ENCODE measurements around the gene LY6G5B. TPM values are rescaled to one million over a fixed set of nuclear protein-coding genes. Genes with fewer than 3 reads are reported as not detected.

LY6G5B gene
- total and polyA plus RNA-seq, 2 donors (not counting 3 experiments of a cell fraction or from before 2014, with no cell fraction given), result 15.4 to 25.0 TPM

DNA sequence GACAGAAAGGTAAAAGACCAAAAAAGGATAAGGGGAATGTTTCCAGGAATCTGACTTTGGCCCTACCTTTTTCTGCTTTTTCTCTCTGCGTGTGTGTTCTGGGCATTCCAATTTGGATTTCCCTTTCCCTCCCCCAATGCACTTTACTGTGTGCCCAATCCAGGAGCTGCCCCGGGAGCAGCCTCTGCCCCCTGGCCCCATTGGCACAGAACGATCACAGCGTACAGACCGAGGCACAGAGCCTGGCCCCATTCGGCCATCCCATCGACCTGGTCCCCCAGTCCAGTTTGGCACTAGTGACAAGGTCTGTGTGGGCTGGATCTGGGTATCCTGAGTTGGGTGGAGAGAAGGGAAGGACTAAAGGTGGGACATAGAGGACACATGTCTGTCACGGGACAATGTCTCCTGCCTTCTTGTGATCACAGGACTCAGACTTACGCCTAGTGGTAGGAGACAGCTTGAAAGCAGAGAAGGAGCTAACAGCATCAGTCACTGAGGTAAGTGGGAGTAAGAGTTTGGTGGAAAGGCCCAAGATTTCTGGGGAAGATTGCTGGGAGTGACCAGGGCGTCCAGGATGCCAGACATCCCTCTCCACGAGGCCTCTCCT lies 34.7 kb upstream of the LY6G5B start:
- Histone ChIP-seq H4K20me1 (replicated peaks; ENCODE audit: control insufficient read depth, extremely low read depth, insufficient read depth, low read length) (peaks cover 3% of the 10 kb centered on the region), H3K9ac (replicated peaks; ENCODE audit: extremely low read depth, insufficient read depth, low read length) (no peak overlapping the region), H2AFZ (ENCODE audit: low read depth, low read length) (no peak overlapping the region), H3K4me1 (ENCODE audit: control insufficient read depth, extremely low read depth, insufficient read depth, low read length) (no peaks in the 10 kb centered on the region), H3K9me3 (replicated peaks; ENCODE audit: control insufficient read depth, insufficient read depth, low read length) (no peaks in the 10 kb centered on the region), H3K9me1 (replicated peaks; ENCODE audit: control insufficient read depth, extremely low read depth, insufficient read depth, low read length) (no peaks in the 10 kb centered on the region), H3K79me2 (ENCODE audit: control insufficient read depth, insufficient read depth, low read length) (peaks cover 14% of the 10 kb centered on the region), H3K4me3 (replicated peaks in 1 of 3; ENCODE audit: insufficient read depth in 1 of 3, low read depth in 1 of 3, low read length in 3 of 3) (no peak overlapping the region), H3K36me3 (ENCODE audit: control insufficient read depth in 2 of 2, extremely low read depth in 1 of 2, insufficient read depth in 2 of 2, low read length in 2 of 2) (peaks cover 46 to 79% of the 10 kb centered on the region in 2 experiments), H3K4me2 (ENCODE audit: insufficient read depth, low read length) (no peak overlapping the region), H3K27ac (ENCODE audit: insufficient read depth, low read depth, low read length) (no peak overlapping the region), H3K27me3 (ENCODE audit: control insufficient read depth in 2 of 2, insufficient read depth in 2 of 2, low read length in 2 of 2) (no peaks in the 10 kb centered on the region)
- no TSS peak for BruUV-seq (replicated peaks)
- CTCF ChIA-PET, result interaction anchor here (1.3 kb wide), 1 partner anchor 183 kb away, joined by 3 read pairs; no protein-coding TSS in a partner anchor
- TF ChIP-seq MYC (IDR thresholded peaks at IDR 0.05; ENCODE audit: low read depth, low read length) (no peak), POLR2AphosphoS5 (IDR thresholded peaks at IDR 0.05; ENCODE audit: insufficient read depth, low read depth, low read length) (no peak), GATA2 (IDR thresholded peaks at IDR 0.05; ENCODE audit: insufficient read depth, insufficient read length, low read depth, low read length) (no peak), JUN (IDR thresholded peaks at IDR 0.05; ENCODE audit: borderline replicate concordance, insufficient read depth, insufficient read length, low read depth) (no peak), FOS (IDR thresholded peaks at IDR 0.05; ENCODE audit: borderline replicate concordance, insufficient read depth, low read length) (no peak), EZH2 (IDR thresholded peaks at IDR 0.05; ENCODE audit: borderline replicate concordance, low read depth, low read length, severe bottlenecking) (no peak), POLR2A (IDR thresholded peaks at IDR 0.05; ENCODE audit: low read depth, low read length) (no peak)
- TF ChIP-seq, protein P1, sequence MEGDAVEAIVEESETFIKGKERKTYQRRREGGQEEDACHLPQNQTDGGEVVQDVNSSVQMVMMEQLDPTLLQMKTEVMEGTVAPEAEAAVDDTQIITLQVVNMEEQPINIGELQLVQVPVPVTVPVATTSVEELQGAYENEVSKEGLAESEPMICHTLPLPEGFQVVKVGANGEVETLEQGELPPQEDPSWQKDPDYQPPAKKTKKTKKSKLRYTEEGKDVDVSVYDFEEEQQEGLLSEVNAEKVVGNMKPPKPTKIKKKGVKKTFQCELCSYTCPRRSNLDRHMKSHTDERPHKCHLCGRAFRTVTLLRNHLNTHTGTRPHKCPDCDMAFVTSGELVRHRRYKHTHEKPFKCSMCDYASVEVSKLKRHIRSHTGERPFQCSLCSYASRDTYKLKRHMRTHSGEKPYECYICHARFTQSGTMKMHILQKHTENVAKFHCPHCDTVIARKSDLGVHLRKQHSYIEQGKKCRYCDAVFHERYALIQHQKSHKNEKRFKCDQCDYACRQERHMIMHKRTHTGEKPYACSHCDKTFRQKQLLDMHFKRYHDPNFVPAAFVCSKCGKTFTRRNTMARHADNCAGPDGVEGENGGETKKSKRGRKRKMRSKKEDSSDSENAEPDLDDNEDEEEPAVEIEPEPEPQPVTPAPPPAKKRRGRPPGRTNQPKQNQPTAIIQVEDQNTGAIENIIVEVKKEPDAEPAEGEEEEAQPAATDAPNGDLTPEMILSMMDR (IDR thresholded peaks at IDR 0.05; ENCODE audit: extremely low read depth in 1 of 2, insufficient read depth in 1 of 2, low read depth in 1 of 2, low read length in 2 of 2), result no peak
- TF ChIP-seq, protein P2, sequence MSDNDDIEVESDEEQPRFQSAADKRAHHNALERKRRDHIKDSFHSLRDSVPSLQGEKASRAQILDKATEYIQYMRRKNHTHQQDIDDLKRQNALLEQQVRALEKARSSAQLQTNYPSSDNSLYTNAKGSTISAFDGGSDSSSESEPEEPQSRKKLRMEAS (IDR thresholded peaks at IDR 0.05; ENCODE audit: insufficient read depth, insufficient read length), result no peak
- no peak for FAIRE-seq
- dilution Hi-C loops (cut with MboI; ENCODE audit: extremely low pct_ligation_motif_present, low sequenced_read_pairs) (no loop called here), intact Hi-C loops (cut with micrococcal nuclease) (no loop called here)
- POLR2A ChIA-PET, result interaction anchor here (0.9 kb wide), 1 partner anchor 9 kb away, joined by 3 read pairs; no protein-coding TSS in a partner anchor
- no peak for DNase-seq (ENCODE audit: low read depth, low spot score)
